Endothelial cell of umbilical vein (primary cell): ENCODE measurements around the gene ITPR1. TPM values are rescaled to one million over a fixed set of nuclear protein-coding genes. Genes with fewer than 3 reads are reported as not detected.

Source experiments
- BruUV-seq: library from RNA; stranded (reverse); fragments of 400-500 nt; replicated peaks from 2 replicates; lab custom pipeline; 2021; lab: Mats Ljungman, UMichigan
- CTCF ChIA-PET: fragments of 300-600, 350-600 bp; sonication (Branson Sonifier 250); formaldehyde crosslinking; loops from one replicate; lab custom pipeline; 2021; ENCODE audit warnings: antibody characterized with exemption, inconsistent platforms; lab: Charles Lee
- POLR2A ChIA-PET: fragments of 300-600, 350-600 bp; sonication (Branson Sonifier 250); formaldehyde crosslinking; loops from one replicate; lab custom pipeline; 2021; ENCODE audit warnings: antibody characterized with exemption, inconsistent platforms; lab: Charles Lee
- DNase-seq: peaks from one replicate; pipeline ENCODE4 v3.0.0-alpha.2; 2011; ENCODE audit warnings: low read depth, low spot score
- FAIRE-seq: peaks from 2 replicates; lab custom pipeline; 2011; peaks lifted over from hg19 to GRCh38; lab: Jason Lieb, UNC
- H2AFZ ChIP-seq: 2 replicates; pipeline ENCODE4 v1.6.0; 2012; ENCODE audit warnings: low read depth, low read length, control low read depth, inconsistent platforms
- H3K27ac ChIP-seq: 2 replicates; pipeline ENCODE4 v1.5.1; 2011; ENCODE audit warnings: low read depth, mild to moderate bottlenecking, control low read depth, low read length, moderate library complexity; ENCODE audit not compliant: insufficient read depth
- H3K27me3 ChIP-seq, 2 experiments: 2 replicates each; pipeline versions ENCODE4 v1.6.0 to v1.6.1; 2011; ENCODE audit warnings: low read length in 2 of 2, mixed read lengths in 1 of 2; ENCODE audit not compliant: control insufficient read depth in 2 of 2, insufficient read depth in 2 of 2
- H3K36me3 ChIP-seq, 2 experiments: 2 replicates in 1 of 2; 3 replicates in 1 of 2; pipeline ENCODE4 v1.5.1; 2011; ENCODE audit warnings: low read length in 2 of 2, mild to moderate bottlenecking in 1 of 2, moderate library complexity in 1 of 2; ENCODE audit not compliant: control insufficient read depth in 2 of 2, insufficient read depth in 2 of 2; ENCODE audit errors: extremely low read depth in 1 of 2
- H3K4me1 ChIP-seq: 3 replicates; pipeline ENCODE4 v1.5.1; 2011; ENCODE audit warnings: mild to moderate bottlenecking, low read length; ENCODE audit not compliant: control insufficient read depth, insufficient read depth; ENCODE audit errors: extremely low read depth
- H3K4me2 ChIP-seq: 2 replicates; pipeline ENCODE4 v1.6.1; 2011; ENCODE audit warnings: low read length, control low read depth, mixed read lengths; ENCODE audit not compliant: insufficient read depth
- H3K4me3 ChIP-seq, 3 experiments: fragments of 200-600 bp in 1 of 3; sonication (generic), shearing (Covaris generic) in 1 of 3; replicated peaks in 1 of 3; 2 replicates each; pipeline ENCODE4 v1.5.1; 2011 to 2016; ENCODE audit warnings: control low read depth in 3 of 3, low read length in 3 of 3, mild to moderate bottlenecking in 2 of 3, inconsistent platforms in 1 of 3, low read depth in 1 of 3, moderate library complexity in 1 of 3; ENCODE audit not compliant: insufficient read depth in 1 of 3
- H3K79me2 ChIP-seq: 2 replicates; pipeline ENCODE4 v1.6.0; 2012; ENCODE audit warnings: low read length, inconsistent platforms; ENCODE audit not compliant: control insufficient read depth, insufficient read depth
- H3K9ac ChIP-seq: replicated peaks from 2 replicates; pipeline ENCODE3; 2011; ENCODE audit warnings: low read length, control low read depth; ENCODE audit not compliant: insufficient read depth; ENCODE audit errors: extremely low read depth
- H3K9me1 ChIP-seq: replicated peaks from 3 replicates; pipeline ENCODE4 v1.6.0; 2011; ENCODE audit warnings: mild to moderate bottlenecking, low read length; ENCODE audit not compliant: control insufficient read depth, insufficient read depth; ENCODE audit errors: extremely low read depth
- H3K9me3 ChIP-seq: replicated peaks from 2 replicates; pipeline ENCODE4 v1.5.1; 2012; ENCODE audit warnings: low read length, inconsistent platforms; ENCODE audit not compliant: control insufficient read depth, insufficient read depth
- H4K20me1 ChIP-seq: replicated peaks from 2 replicates; pipeline ENCODE3; 2011; ENCODE audit warnings: mild to moderate bottlenecking, low read length; ENCODE audit not compliant: control insufficient read depth, insufficient read depth; ENCODE audit errors: extremely low read depth
- EZH2 ChIP-seq: IDR thresholded peaks from 2 replicates; pipeline ENCODE4 v1.6.1; 2012; ENCODE audit warnings: borderline replicate concordance, low read depth, mild to moderate bottlenecking, moderate library complexity, low read length, inconsistent platforms; ENCODE audit not compliant: severe bottlenecking
- FOS ChIP-seq: IDR thresholded peaks from 2 replicates; pipeline ENCODE4 v1.6.1; 2011; ENCODE audit warnings: mild to moderate bottlenecking, low read length, moderate library complexity, borderline replicate concordance; ENCODE audit not compliant: insufficient read depth
- GATA2 ChIP-seq: IDR thresholded peaks from 2 replicates; pipeline ENCODE4 v1.7.0; 2011; ENCODE audit warnings: low read depth, mild to moderate bottlenecking, moderate library complexity, mixed read lengths, low read length; ENCODE audit not compliant: insufficient read length, insufficient read depth
- JUN ChIP-seq: IDR thresholded peaks from 2 replicates; pipeline ENCODE4 v1.6.1; 2011; ENCODE audit warnings: borderline replicate concordance, low read depth; ENCODE audit not compliant: insufficient read length, insufficient read depth
- MYC ChIP-seq: IDR thresholded peaks from one replicate; pipeline ENCODE4 v1.6.1; 2011; ENCODE audit warnings: mild to moderate bottlenecking, low read depth, low read length
- POLR2A ChIP-seq: IDR thresholded peaks from 2 replicates; pipeline ENCODE4 v1.6.1; 2012; ENCODE audit warnings: low read depth, mild to moderate bottlenecking, control low read depth, low read length
- POLR2AphosphoS5 ChIP-seq: IDR thresholded peaks from 2 replicates; pipeline ENCODE4 v1.6.1; 2012; ENCODE audit warnings: low read depth, mild to moderate bottlenecking, control low read depth, low read length, moderate library complexity; ENCODE audit not compliant: insufficient read depth
- dilution Hi-C: fragments of 300-500 bp; cut with MboI; formaldehyde crosslinking; loops from one replicate; pipeline ENCODE4 v1.15.0; 2019; ENCODE audit warnings: low sequenced_read_pairs; ENCODE audit not compliant: extremely low pct_ligation_motif_present
- intact Hi-C: fragments of 100-400 bp; cut with micrococcal nuclease; formaldehyde crosslinking; loops from one replicate; pipeline ENCODE4 v1.10.0; 2022
- polyA plus RNA-seq, 4 experiments: library from polyadenylated mRNA; depleted of rRNA in 3 of 4; stranded (reverse) in 3 of 4; unstranded in 1 of 4; fragments of >200 nt; gene quantifications; 2 replicates each; pipeline versions ENCODE4 v1.2.1 to v1.2.3, GENCODE V29; 2011 to 2012; ENCODE audit warnings: missing spikeins in 1 of 4
- total RNA-seq: library from RNA; stranded (reverse); gene quantifications from 2 replicates; pipeline ENCODE4 v1.2.3, GENCODE V29; 2021
- TF ChIP-seq, protein P1 (sequence below), 2 donors: IDR thresholded peaks; 1 replicate in 1 of 2; 2 replicates in 1 of 2; pipeline ENCODE4 v1.5.1; 2011; ENCODE audit warnings: low read length in 2 of 2, mild to moderate bottlenecking in 2 of 2, moderate library complexity in 2 of 2, control low read depth in 1 of 2, inconsistent platforms in 1 of 2, low read depth in 1 of 2; ENCODE audit not compliant: insufficient read depth in 1 of 2; ENCODE audit errors: extremely low read depth in 1 of 2
- TF ChIP-seq, protein P2 (sequence below): IDR thresholded peaks from 2 replicates; pipeline ENCODE4 v1.6.1; 2011; ENCODE audit not compliant: insufficient read depth, insufficient read length

Gene ITPR1
- total and polyA plus RNA-seq, 2 donors (not counting 3 experiments of a cell fraction or from before 2014, with no cell fraction given) = 5.1 to 16.1 TPM

DNA sequence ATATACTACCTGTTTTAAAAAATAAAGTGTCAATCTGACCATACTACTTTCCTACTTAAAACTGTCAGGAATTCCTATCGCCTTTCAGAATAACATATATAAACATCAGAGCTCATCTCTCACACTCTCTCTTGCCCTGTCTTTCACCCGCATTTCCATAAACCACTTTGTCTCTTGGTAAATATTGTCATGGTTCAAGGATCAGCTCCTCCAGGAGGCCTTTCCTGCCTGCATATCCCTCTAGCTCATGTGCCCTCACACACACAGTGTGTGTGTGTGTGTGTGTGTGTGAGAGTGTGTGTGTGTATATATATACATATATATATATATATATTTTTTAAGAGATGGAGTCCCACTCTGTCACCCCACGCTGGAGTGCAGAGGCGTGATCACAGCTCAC, 32.8 kb upstream of the ITPR1 start:
- H3K79me2 ChIP-seq = no peaks in the 10 kb centered on the region
- dilution Hi-C loops = no loop called here
- peaks cover 2% of the 10 kb centered on the region for H4K20me1 ChIP-seq
- H3K36me3 ChIP-seq = no peaks in the 10 kb centered on the region
- DNase-seq = no peak
- BruUV-seq = no TSS peak
- no peaks in the 10 kb centered on the region for H3K9me1 ChIP-seq
- no peaks in the 10 kb centered on the region for H3K4me1 ChIP-seq
- no peaks in the 10 kb centered on the region for H3K27me3 ChIP-seq
- no peak overlapping the region for H3K4me2 ChIP-seq
- TF ChIP-seq FOS (no peak), POLR2AphosphoS5 (no peak), JUN (no peak), POLR2A (no peak)
- CTCF ChIA-PET = interaction anchor here (0.8 to 1.9 kb wide), 5 partner anchors 9 to 173 kb away, joined by 3 to 8 read pairs (median 3); no protein-coding TSS in a partner anchor
- no peak overlapping the region for H3K4me3 ChIP-seq
- H3K9ac ChIP-seq = no peak overlapping the region
- H2AFZ ChIP-seq = no peak overlapping the region
- intact Hi-C loops = no loop called here
- no peak for FAIRE-seq
- no peak overlapping the region for H3K27ac ChIP-seq
- POLR2A ChIA-PET = no interaction called here
- no peaks in the 10 kb centered on the region for H3K9me3 ChIP-seq

DNA sequence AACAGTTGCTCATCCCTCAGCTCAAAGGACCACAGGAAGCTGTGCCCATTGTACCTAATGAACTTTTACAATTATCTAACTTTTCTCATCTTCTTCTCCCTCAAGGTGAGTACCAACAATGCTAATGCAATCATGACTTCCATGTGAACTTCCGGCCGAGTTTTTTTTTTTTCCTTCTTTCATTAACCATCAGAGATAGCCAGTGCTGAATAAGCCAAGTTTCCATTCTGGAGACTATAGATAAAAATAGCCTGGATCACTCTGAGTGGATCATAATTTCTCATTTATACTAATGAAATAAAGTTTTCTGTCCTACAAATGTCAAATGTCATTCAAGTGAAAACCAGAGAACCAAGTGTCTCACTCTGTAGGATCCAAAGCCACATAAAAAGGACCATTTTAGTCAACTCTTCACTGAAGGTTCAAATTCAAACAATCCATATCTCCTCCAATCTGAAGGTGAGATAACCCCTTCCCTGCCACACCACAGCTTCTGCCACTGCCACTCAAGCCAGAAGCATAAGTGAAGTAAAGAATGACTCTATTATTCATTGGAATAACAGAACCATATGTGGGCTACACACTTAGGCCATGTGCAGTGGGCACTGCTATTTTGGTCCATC, 31.6 kb upstream of the ITPR1 start:
- no peaks in the 10 kb centered on the region for H3K9me3 ChIP-seq
- H3K36me3 ChIP-seq = no peaks in the 10 kb centered on the region
- H3K4me3 ChIP-seq = no peak overlapping the region
- BruUV-seq = no TSS peak
- H3K4me1 ChIP-seq = peaks cover 4% of the 10 kb centered on the region
- H2AFZ ChIP-seq = no peak overlapping the region
- H3K4me2 ChIP-seq = no peak overlapping the region
- TF ChIP-seq, protein P1, sequence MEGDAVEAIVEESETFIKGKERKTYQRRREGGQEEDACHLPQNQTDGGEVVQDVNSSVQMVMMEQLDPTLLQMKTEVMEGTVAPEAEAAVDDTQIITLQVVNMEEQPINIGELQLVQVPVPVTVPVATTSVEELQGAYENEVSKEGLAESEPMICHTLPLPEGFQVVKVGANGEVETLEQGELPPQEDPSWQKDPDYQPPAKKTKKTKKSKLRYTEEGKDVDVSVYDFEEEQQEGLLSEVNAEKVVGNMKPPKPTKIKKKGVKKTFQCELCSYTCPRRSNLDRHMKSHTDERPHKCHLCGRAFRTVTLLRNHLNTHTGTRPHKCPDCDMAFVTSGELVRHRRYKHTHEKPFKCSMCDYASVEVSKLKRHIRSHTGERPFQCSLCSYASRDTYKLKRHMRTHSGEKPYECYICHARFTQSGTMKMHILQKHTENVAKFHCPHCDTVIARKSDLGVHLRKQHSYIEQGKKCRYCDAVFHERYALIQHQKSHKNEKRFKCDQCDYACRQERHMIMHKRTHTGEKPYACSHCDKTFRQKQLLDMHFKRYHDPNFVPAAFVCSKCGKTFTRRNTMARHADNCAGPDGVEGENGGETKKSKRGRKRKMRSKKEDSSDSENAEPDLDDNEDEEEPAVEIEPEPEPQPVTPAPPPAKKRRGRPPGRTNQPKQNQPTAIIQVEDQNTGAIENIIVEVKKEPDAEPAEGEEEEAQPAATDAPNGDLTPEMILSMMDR (IDR thresholded peaks at IDR 0.05; ENCODE audit: extremely low read depth in 1 of 2, insufficient read depth in 1 of 2, low read depth in 1 of 2, low read length in 2 of 2) = no peak
- no peak for TF ChIP-seq POLR2AphosphoS5
- no peak for TF ChIP-seq MYC
- no peak for TF ChIP-seq JUN
- TF ChIP-seq, protein P2, sequence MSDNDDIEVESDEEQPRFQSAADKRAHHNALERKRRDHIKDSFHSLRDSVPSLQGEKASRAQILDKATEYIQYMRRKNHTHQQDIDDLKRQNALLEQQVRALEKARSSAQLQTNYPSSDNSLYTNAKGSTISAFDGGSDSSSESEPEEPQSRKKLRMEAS = no peak
- TF ChIP-seq GATA2 = no peak
- no peak for TF ChIP-seq FOS
- no peak for TF ChIP-seq EZH2
- TF ChIP-seq POLR2A = no peak
- H3K27ac ChIP-seq = no peak overlapping the region
- H3K79me2 ChIP-seq = peaks cover 2% of the 10 kb centered on the region
- POLR2A ChIA-PET = no interaction called here
- dilution Hi-C loops = no loop called here
- no peak for DNase-seq
- peaks cover 2% of the 10 kb centered on the region for H4K20me1 ChIP-seq
- no peak overlapping the region for H3K9ac ChIP-seq
- intact Hi-C loops = no loop called here
- no peaks in the 10 kb centered on the region for H3K27me3 ChIP-seq
- FAIRE-seq = no peak
- CTCF ChIA-PET = interaction anchor here (2.2 kb wide), 1 partner anchor 111 kb away, joined by 9 read pairs; no protein-coding TSS in a partner anchor
- no peaks in the 10 kb centered on the region for H3K9me1 ChIP-seq
